Measurements from ENCODE around the gene BTBD18. TPM values are rescaled to one million over a fixed set of nuclear protein-coding genes. Genes with fewer than 3 reads are reported as not detected.

BTBD18 gene
- not detected for total RNA-seq
- polyA plus RNA-seq: not detected
- long read RNA-seq, donor 1: 0 reads
- long read RNA-seq, donor 2: 0 reads
- long read RNA-seq, donor 3: 0 reads
- long read RNA-seq, donor 4: 0 reads
- long read RNA-seq, donor 5: 0 reads
- long read RNA-seq, donor 6: 0 reads
- long read RNA-seq, donor 7: 0 reads
- long read RNA-seq, donor 8: 0 reads
- long read RNA-seq, donor 9: 0 reads
- long read RNA-seq, donor 10: 0 reads

GRCh38 chr11:57751676-57752253 lies at the start of gene BTBD18:
Gene BTBD18, minus strand, starts transcription at chr11:57751819. Its CDS starts 631 bp downstream, at chr11:57751188.
- Histone ChIP-seq H3K36me3 (peaks cover 0 to 18% (median 6%) of the 10 kb centered on the region in 4 donors), H3K27ac (peak within 1 kb of the TSS in 2 of 5 donors; percentile 12 to 19), H3K27me3 (no peaks in the 10 kb centered on the region), H3K9me3 (no peaks in the 10 kb centered on the region), H3K4me3 (no peak within 1 kb of the TSS), H3K4me1 (peaks cover 0 to 11% (median 6%) of the 10 kb centered on the region in 4 donors)
- TF ChIP-seq POLR2A (IDR thresholded peaks at IDR 0.05): no peak
- TF ChIP-seq CTCF (IDR thresholded peaks at IDR 0.05): peak in 4 of 7 experiments; percentile 12 to 52 (median 38)
- TF ChIP-seq POLR2AphosphoS5 (IDR thresholded peaks at IDR 0.05): peak in 1 of 3 donors; percentile 51
- DNase-seq: peak; percentile 56 to 81
- 36 to 48% (median 37%) methylated on average over 9 to 10 of the region's 10 CpGs for whole genome bisulfite sequencing, 5 donors
- intact Hi-C loops (cut with DNase I; ENCODE audit: low total_unique reads): loop anchor here (5.0 kb wide), 1 partner anchor 51 kb away; no protein-coding TSS in a partner anchor

- no peak for DNase-seq
- Histone ChIP-seq H3K27me3 (no peaks in the 10 kb centered on the region), H3K36me3 (peaks cover 66 to 74% (median 71%) of the 10 kb centered on the region in 4 donors), H3K27ac (peak overlapping the region in 4 of 5 donors; percentile 77 to 86 (median 81)), H3K9me3 (no peaks in the 10 kb centered on the region), H3K4me1 (peaks cover 31 to 62% (median 48%) of the 10 kb centered on the region in 4 donors), H3K4me3 (no peak overlapping the region)
- intact Hi-C loops (cut with DNase I; ENCODE audit: low total_unique reads): loop anchor here (5.0 kb wide), 1 partner anchor 49 kb away; the partner anchor contains the start of gene BTBD18
- TF ChIP-seq POLR2AphosphoS5 (IDR thresholded peaks at IDR 0.05): no peak
- no peak for TF ChIP-seq EP300 (IDR thresholded peaks at IDR 0.05)
- TF ChIP-seq CTCF (IDR thresholded peaks at IDR 0.05): no peak
- TF ChIP-seq POLR2A (IDR thresholded peaks at IDR 0.05): no peak
Observed at GRCh38 chr11:57801183-57801485, 49.5 kb upstream of the BTBD18 start.

GRCh38 chr11:57800444-57801182 lies 49.0 kb upstream of the BTBD18 start:
- WGBS, 5 donors: 40 to 53% (median 40%) methylated on average over 4 of the region's 4 CpGs
- DNase-seq: peak in 1 of 2 donors; percentile 88
- intact Hi-C loops (cut with DNase I; ENCODE audit: low total_unique reads): loop anchor here (5.0 kb wide), 1 partner anchor 48 kb away; the partner anchor contains the start of gene BTBD18
- Histone ChIP-seq H3K36me3 (peaks cover 66 to 74% (median 71%) of the 10 kb centered on the region in 4 donors), H3K9me3 (no peaks in the 10 kb centered on the region), H3K4me3 (no peak overlapping the region), H3K27me3 (no peaks in the 10 kb centered on the region), H3K4me1 (peaks cover 31 to 58% (median 49%) of the 10 kb centered on the region in 4 donors), H3K27ac (peak overlapping the region; percentile 65 to 86 (median 80))
- peak in 5 of 7 experiments; percentile 85 to 96 (median 89) for TF ChIP-seq CTCF (IDR thresholded peaks at IDR 0.05)
- TF ChIP-seq POLR2A (IDR thresholded peaks at IDR 0.05): no peak
- TF ChIP-seq POLR2AphosphoS5 (IDR thresholded peaks at IDR 0.05): peak in 2 of 3 donors; percentile 43 to 88

GRCh38 chr11:57798905-57799559 lies 47.4 kb upstream of the BTBD18 start:
- WGBS, 5 donors: 8 to 30% (median 18%) methylated on average over 1 of the region's 1 CpG
- H3K27ac ChIP-seq: peak overlapping the region; percentile 54 to 86 (median 80)
- no peaks in the 10 kb centered on the region for H3K9me3 ChIP-seq
- peak; percentile 86 to 87 for DNase-seq
- H3K4me3 ChIP-seq: no peak overlapping the region
- no peaks in the 10 kb centered on the region for H3K27me3 ChIP-seq
- H3K36me3 ChIP-seq: peaks cover 56 to 74% (median 69%) of the 10 kb centered on the region in 4 donors
- H3K4me1 ChIP-seq: peaks cover 32 to 72% (median 57%) of the 10 kb centered on the region in 4 donors
- intact Hi-C loops (cut with DNase I; ENCODE audit: low total_unique reads): no loop called here
- TF ChIP-seq POLR2AphosphoS5 (IDR thresholded peaks at IDR 0.05) (peak; percentile 3 to 91 (median 75)), EP300 (IDR thresholded peaks at IDR 0.05) (no peak)
